ENCODE data around the gene CRHBP. TPM values are rescaled to one million over a fixed set of nuclear protein-coding genes. Genes with fewer than 3 reads are reported as not detected.

CRHBP gene
- total and polyA plus RNA-seq, 9 of the 15 experiments (the other 6 are each of a cell fraction or from before 2014, with no cell fraction given): not detected

GRCh38 chr5:76972689-76973088, 19.8 kb downstream of the CRHBP start (continued):
- TF ChIP-seq ZBTB43 (CRISPR knock-in tag; IDR thresholded peaks at IDR 0.05) (no peak), SMAD4 (CRISPR knock-in tag; conservative IDR thresholded peaks at IDR 0.05) (no peak)

- ATAC-seq (no peak), DNase-seq (ENCODE audit: extremely low read depth in 1 of 4, low spot score in 3 of 4) (no peak), FAIRE-seq (no peak)
- H3K79me2 ChIP-seq (ENCODE audit: control insufficient read depth, insufficient read depth, low read length): no peaks in the 10 kb centered on the region
- H4K20me1 ChIP-seq (replicated peaks; ENCODE audit: control insufficient read depth, insufficient read depth, low read length): no peaks in the 10 kb centered on the region
- no peak overlapping the region for H3K27ac ChIP-seq (ENCODE audit: extremely low read depth, low read depth, low read length)
- POLR2A ChIA-PET: no interaction called here
- H2AFZ ChIP-seq (ENCODE audit: low read depth, low read length): no peak overlapping the region
- intact Hi-C loops (cut with micrococcal nuclease): no loop called here
- no peak overlapping the region for H3K9ac ChIP-seq (ENCODE audit: insufficient read depth in 1 of 2, low read depth in 2 of 2, low read length in 2 of 2)
- no peak overlapping the region for H3K4me2 ChIP-seq (ENCODE audit: insufficient read depth, low read length)
- H3K36me3 ChIP-seq (ENCODE audit: control insufficient read depth, insufficient read depth, low read length): no peaks in the 10 kb centered on the region
- TF ChIP-seq ZBTB12 (CRISPR knock-in tag; IDR thresholded peaks at IDR 0.05) (no peak), ZNF407 (IDR thresholded peaks at IDR 0.05; ENCODE audit: low read depth) (no peak), CHD1 (IDR thresholded peaks at IDR 0.05; ENCODE audit: low read length) (no peak), SPI1 (IDR thresholded peaks at IDR 0.05; ENCODE audit: borderline replicate concordance, low read depth, low read length) (peak; percentile 66; the same call in 1 of the 2 replicates), RFX5 (IDR thresholded peaks at IDR 0.05; ENCODE audit: low read depth, low read length) (no peak)
- WGBS (ENCODE audit: insufficient coverage, low coverage, missing lambda C conversion rate): 6% methylated on average over 2 of the region's 2 CpGs
- H3K4me3 ChIP-seq: no peak overlapping the region
- CTCF ChIA-PET (ENCODE audit: low intra/inter-chr PET ratio): no interaction called here
- BruUV-seq (replicated peaks): no TSS peak
- no peaks in the 10 kb centered on the region; a peak in 2 of 5 replicates for H3K4me1 ChIP-seq (replicated peaks in 1 of 2; ENCODE audit: control insufficient read depth in 2 of 2, insufficient read depth in 2 of 2, low read length in 2 of 2)
- in situ Hi-C loops (cut with MboI): no loop called here
- no peaks in the 10 kb centered on the region for H3K9me1 ChIP-seq (ENCODE audit: control insufficient read depth, insufficient read depth, low read length)
- H3K9me3 ChIP-seq (replicated peaks; ENCODE audit: control insufficient read depth, insufficient read depth, low read depth, low read length): no peaks in the 10 kb centered on the region
- H3K27me3 ChIP-seq (ENCODE audit: control insufficient read depth in 2 of 2, insufficient read depth in 2 of 2, low read length in 2 of 2): peaks cover 0 to 5% of the 10 kb centered on the region in 2 experiments; a peak in 4 of 5 replicates
Measured at GRCh38 chr5:76974785-76975184, 21.9 kb downstream of the CRHBP start.

Data from K562 (cell line).